DND-41 (cell line): ENCODE data around the gene PKP2.

Experiments
- ATAC-seq: fragments of 200-7000 bp; cut with Tn5 transposase; 3 replicates; pipeline ENCODE4 v1.9.1; 2021; ENCODE audit warnings: low read depth; ENCODE audit not compliant: insufficient read depth
- DNase-seq: peaks from one replicate; pipeline ENCODE4 v3.0.0-alpha.2; 2020
- H2AFZ ChIP-seq: 2 replicates; pipeline ENCODE4 v1.6.0; 2012; ENCODE audit warnings: low read depth, low read length
- H3K27ac ChIP-seq: 2 replicates; pipeline ENCODE4 v1.5.1; 2012; ENCODE audit warnings: low read length, inconsistent platforms
- H3K27me3 ChIP-seq: fragments of 200-600 bp; sonication (generic); 2 replicates; pipeline ENCODE4 v1.6.0; 2012; ENCODE audit warnings: low read length, mild to moderate bottlenecking, inconsistent platforms; ENCODE audit not compliant: insufficient read depth, poor library complexity
- H3K36me3 ChIP-seq: 2 replicates; pipeline ENCODE4 v1.5.1; 2012; ENCODE audit warnings: low read length, inconsistent platforms; ENCODE audit not compliant: insufficient read depth
- H3K4me1 ChIP-seq: 2 replicates; pipeline ENCODE4 v1.5.1; 2012; ENCODE audit warnings: mild to moderate bottlenecking, low read length; ENCODE audit not compliant: insufficient read depth
- H3K4me2 ChIP-seq: 2 replicates; pipeline ENCODE4 v1.6.0; 2012; ENCODE audit warnings: mild to moderate bottlenecking, moderate library complexity, low read length, inconsistent platforms; ENCODE audit not compliant: insufficient read depth
- H3K4me3 ChIP-seq, 2 experiments: fragments of 200-600 bp in 1 of 2; shearing (Covaris generic) in 1 of 2; 2 replicates each; pipeline ENCODE4 v1.5.1; 2012 to 2016; ENCODE audit warnings: inconsistent platforms in 2 of 2, low read length in 2 of 2, mild to moderate bottlenecking in 2 of 2, low read depth in 1 of 2, moderate library complexity in 1 of 2
- H3K79me2 ChIP-seq: 2 replicates; pipeline ENCODE4 v1.6.0; 2012; ENCODE audit warnings: low read length, inconsistent platforms; ENCODE audit not compliant: insufficient read depth
- H3K9ac ChIP-seq: 2 replicates; pipeline ENCODE4 v1.6.0; 2012; ENCODE audit warnings: low read depth, mild to moderate bottlenecking, inconsistent platforms, low read length, moderate library complexity
- H3K9me3 ChIP-seq: 2 replicates; pipeline ENCODE4 v1.5.1; 2012; ENCODE audit warnings: low read length, moderate library complexity, mild to moderate bottlenecking, inconsistent platforms; ENCODE audit not compliant: insufficient read depth, severe bottlenecking
- H4K20me1 ChIP-seq: 2 replicates; pipeline ENCODE4 v1.6.0; 2012; ENCODE audit warnings: low read length; ENCODE audit not compliant: insufficient read depth
- EZH2 ChIP-seq: IDR thresholded peaks from 3 replicates; pipeline ENCODE4 v1.6.1; 2012; ENCODE audit warnings: borderline replicate concordance, low read depth, mild to moderate bottlenecking, moderate library complexity, low read length, inconsistent platforms; ENCODE audit not compliant: severe bottlenecking
- TF ChIP-seq, protein P1 (sequence below): IDR thresholded peaks from 2 replicates; pipeline ENCODE4 v1.5.1; 2012; ENCODE audit warnings: borderline replicate concordance, low read length, moderate library complexity, mild to moderate bottlenecking; ENCODE audit not compliant: poor library complexity, severe bottlenecking; ENCODE audit errors: extremely low read depth

PKP2 gene

DNA sequence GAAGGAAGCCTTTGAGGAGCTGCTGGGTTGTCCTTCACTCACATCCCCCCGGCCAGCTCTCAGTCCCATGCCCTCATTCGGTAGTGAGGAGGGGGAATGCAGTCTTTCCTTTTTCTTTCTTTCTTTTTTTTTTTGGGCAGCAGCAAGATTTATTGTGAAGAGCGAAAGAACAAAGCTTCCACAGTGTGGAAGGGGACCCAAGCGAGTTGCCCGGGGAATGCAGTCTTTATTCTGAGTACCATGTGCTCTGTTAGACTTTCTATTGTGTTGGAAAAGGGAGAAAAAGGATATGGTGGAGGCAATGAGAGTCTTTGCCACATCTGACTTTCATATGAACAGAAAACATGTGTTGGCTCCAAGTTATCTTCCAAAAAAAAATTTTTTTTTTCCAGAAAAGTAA, 111.0 kb downstream of the PKP2 start:
- H3K36me3 ChIP-seq, result no peaks in the 10 kb centered on the region
- no peak overlapping the region for H2AFZ ChIP-seq
- no peak for DNase-seq
- TF ChIP-seq EZH2, result no peak
- TF ChIP-seq, protein P1, sequence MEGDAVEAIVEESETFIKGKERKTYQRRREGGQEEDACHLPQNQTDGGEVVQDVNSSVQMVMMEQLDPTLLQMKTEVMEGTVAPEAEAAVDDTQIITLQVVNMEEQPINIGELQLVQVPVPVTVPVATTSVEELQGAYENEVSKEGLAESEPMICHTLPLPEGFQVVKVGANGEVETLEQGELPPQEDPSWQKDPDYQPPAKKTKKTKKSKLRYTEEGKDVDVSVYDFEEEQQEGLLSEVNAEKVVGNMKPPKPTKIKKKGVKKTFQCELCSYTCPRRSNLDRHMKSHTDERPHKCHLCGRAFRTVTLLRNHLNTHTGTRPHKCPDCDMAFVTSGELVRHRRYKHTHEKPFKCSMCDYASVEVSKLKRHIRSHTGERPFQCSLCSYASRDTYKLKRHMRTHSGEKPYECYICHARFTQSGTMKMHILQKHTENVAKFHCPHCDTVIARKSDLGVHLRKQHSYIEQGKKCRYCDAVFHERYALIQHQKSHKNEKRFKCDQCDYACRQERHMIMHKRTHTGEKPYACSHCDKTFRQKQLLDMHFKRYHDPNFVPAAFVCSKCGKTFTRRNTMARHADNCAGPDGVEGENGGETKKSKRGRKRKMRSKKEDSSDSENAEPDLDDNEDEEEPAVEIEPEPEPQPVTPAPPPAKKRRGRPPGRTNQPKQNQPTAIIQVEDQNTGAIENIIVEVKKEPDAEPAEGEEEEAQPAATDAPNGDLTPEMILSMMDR, result no peak
- H3K4me2 ChIP-seq, result no peak overlapping the region
- H4K20me1 ChIP-seq, result no peaks in the 10 kb centered on the region
- no peak overlapping the region for H3K9ac ChIP-seq
- no peaks in the 10 kb centered on the region for H3K79me2 ChIP-seq
- H3K27ac ChIP-seq, result no peak overlapping the region
- no peaks in the 10 kb centered on the region for H3K4me1 ChIP-seq
- no peaks in the 10 kb centered on the region for H3K9me3 ChIP-seq
- no peak overlapping the region for H3K4me3 ChIP-seq
- no peak for ATAC-seq
- no peaks in the 10 kb centered on the region for H3K27me3 ChIP-seq

DNA sequence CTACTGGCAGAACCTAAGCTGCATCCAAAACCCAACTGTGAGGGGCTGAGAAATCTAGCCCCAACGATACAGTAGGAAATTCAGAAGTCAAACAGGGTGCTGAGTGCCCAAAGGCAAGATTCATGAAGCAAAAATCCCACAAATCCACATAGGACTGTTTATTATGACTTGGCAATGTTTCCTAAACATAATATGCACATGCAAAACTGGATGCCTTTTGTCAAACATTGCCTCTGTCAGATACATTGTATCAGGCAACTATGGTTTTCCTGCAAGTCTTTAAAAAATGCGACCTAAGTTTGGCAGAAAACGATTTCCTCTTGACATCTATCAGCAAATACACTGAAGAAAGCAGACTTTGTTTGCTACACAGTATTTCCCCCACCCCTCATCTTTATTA, 113.5 kb downstream of the PKP2 start:
- no peak overlapping the region for H3K4me3 ChIP-seq

DNA sequence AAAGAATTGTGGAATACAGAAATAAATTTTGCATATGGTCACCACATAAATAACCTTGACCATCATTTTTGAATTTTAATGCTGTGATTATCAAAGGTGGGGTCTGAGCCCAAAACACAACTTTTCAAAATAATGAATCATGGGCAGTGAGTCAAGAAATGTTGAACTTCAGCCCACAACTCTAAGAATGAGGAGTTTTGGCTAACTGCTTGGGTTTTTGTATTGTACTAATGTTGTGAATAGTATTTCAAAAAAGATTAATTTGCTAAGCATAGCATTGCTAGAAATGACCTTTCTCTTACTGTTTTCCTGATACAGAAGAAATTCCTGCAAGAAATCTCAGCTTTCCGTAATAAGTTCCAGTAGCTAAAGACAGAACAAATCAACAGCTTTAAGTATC, 116.5 kb downstream of the PKP2 start:
- H3K4me2 ChIP-seq, result no peak overlapping the region
- H3K9me3 ChIP-seq, result no peaks in the 10 kb centered on the region
- H3K4me1 ChIP-seq, result no peaks in the 10 kb centered on the region
- H3K36me3 ChIP-seq, result no peaks in the 10 kb centered on the region
- TF ChIP-seq, protein P1, result no peak
- TF ChIP-seq EZH2, result no peak
- no peak overlapping the region for H3K27ac ChIP-seq
- H3K9ac ChIP-seq, result no peak overlapping the region
- ATAC-seq, result no peak
- no peaks in the 10 kb centered on the region for H4K20me1 ChIP-seq
- DNase-seq, result no peak
- no peak overlapping the region for H2AFZ ChIP-seq
- no peak overlapping the region for H3K4me3 ChIP-seq
- H3K79me2 ChIP-seq, result no peaks in the 10 kb centered on the region
- H3K27me3 ChIP-seq, result no peaks in the 10 kb centered on the region

More for the DNA sequence above, 113.5 kb downstream of the PKP2 start:
- TF ChIP-seq, protein P1, result no peak
- TF ChIP-seq EZH2, result no peak
- Histone ChIP-seq H3K27ac (no peak overlapping the region), H3K79me2 (no peaks in the 10 kb centered on the region), H3K4me1 (no peaks in the 10 kb centered on the region), H3K27me3 (no peaks in the 10 kb centered on the region), H3K4me2 (no peak overlapping the region), H3K36me3 (no peaks in the 10 kb centered on the region), H3K9ac (no peak overlapping the region), H2AFZ (no peak overlapping the region), H4K20me1 (no peaks in the 10 kb centered on the region), H3K9me3 (no peaks in the 10 kb centered on the region)
- no peak for ATAC-seq
- no peak for DNase-seq

DNA sequence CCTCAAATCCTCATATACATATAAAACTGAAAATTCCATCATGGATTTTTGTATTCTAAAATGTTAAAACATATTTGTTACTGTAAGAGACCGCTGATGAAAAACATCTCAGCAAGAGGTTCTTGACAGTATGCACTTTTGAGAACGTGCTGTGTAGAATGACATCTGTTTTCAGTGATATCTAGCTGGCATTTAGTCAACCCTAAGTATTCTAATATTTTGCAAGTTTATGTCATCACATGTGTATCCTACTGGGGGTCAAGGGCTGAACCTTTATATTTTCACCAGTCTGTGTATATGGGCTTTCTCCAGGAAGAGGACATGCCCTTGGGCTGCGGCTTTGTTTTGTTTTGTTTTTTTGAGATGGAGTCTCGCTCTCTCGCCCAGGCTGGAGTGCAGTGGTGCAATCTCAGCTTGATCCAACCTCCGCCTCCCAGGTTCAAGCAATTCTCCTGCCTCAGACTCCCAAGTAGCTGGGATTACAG, 118.8 kb downstream of the PKP2 start:
- Histone ChIP-seq H3K79me2 (no peaks in the 10 kb centered on the region), H3K36me3 (no peaks in the 10 kb centered on the region), H3K27me3 (peaks cover 4% of the 10 kb centered on the region), H3K4me2 (no peak overlapping the region), H3K4me3 (no peak overlapping the region), H4K20me1 (no peaks in the 10 kb centered on the region), H3K9me3 (no peaks in the 10 kb centered on the region), H3K4me1 (no peaks in the 10 kb centered on the region), H2AFZ (no peak overlapping the region), H3K9ac (no peak overlapping the region), H3K27ac (no peak overlapping the region)
- TF ChIP-seq, protein P1, result no peak
- TF ChIP-seq EZH2, result no peak
- ATAC-seq (no peak), DNase-seq (no peak)
